Limb (tissue), 2 donors: Measurements from ENCODE around the gene SF1.

Experiments used
- DNase-seq, 2 donors: peaks; one replicate each; pipeline ENCODE4 v3.0.0-alpha.2; 2016; ENCODE audit errors: extremely low spot score in 2 of 2

The SF1 gene

GRCh38 chr11:64745521-64746328 is 32.6 kb downstream of the SF1 start:
- peak in 1 of 2 donors; percentile 71 for DNase-seq

- peak in 1 of 2 donors; percentile 71 for DNase-seq
Measured at GRCh38 chr11:64745189-64745520, 33.2 kb downstream of the SF1 start.

- DNase-seq: no peak
Measured at GRCh38 chr11:64744544-64745188, 33.7 kb downstream of the SF1 start.

- peak in 1 of 2 donors; percentile 72 for DNase-seq
Measured at GRCh38 chr11:64743591-64744543, 34.5 kb downstream of the SF1 start, which contains the start of gene RASGRP2. Gene RASGRP2, minus strand, starts transcription at chr11:64744142. Its CDS starts 1,276 bp downstream, at chr11:64742866.

DNA sequence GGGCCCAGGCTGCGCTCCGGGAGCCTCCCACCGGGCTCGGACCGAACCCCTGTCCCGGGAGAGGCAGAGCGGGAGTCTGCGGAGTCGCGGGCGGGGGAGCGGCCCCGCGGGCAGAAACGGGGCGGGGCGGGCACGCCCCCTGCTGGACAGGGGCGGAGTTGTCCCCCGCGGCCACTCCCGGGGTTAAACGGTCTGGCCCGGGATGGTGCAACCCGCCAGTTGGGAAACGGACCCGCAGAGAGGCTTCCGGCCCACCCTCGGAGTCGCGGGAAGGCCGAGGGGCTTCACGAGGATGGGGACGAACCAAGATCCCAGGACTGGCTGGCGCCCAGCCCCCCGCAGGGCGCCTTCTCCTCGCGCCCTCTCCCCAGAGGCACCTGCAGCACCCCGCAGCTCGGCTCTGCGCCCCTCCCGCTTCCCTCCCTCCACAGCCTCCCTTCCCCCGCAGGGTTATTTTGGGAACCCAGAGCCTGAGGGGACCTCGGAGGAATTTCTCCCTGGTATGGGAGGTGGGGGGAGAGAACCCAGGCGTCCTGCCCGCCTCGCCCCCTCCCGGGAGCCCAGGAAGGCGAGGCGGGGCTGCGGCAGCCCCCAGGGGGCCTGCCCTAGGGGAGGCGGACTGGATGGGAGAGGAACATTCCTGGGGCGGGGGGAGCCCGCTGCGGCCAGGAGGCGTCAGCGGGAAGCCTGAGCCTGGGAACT is 35.3 kb downstream of the SF1 start:
- DNase-seq: peak in 1 of 2 donors; percentile 67

GRCh38 chr11:64742087-64742888 is 36.1 kb downstream of the SF1 start:
- DNase-seq: no peak

GRCh38 chr11:64741375-64742086 is 36.8 kb downstream of the SF1 start:
- no peak for DNase-seq

DNA sequence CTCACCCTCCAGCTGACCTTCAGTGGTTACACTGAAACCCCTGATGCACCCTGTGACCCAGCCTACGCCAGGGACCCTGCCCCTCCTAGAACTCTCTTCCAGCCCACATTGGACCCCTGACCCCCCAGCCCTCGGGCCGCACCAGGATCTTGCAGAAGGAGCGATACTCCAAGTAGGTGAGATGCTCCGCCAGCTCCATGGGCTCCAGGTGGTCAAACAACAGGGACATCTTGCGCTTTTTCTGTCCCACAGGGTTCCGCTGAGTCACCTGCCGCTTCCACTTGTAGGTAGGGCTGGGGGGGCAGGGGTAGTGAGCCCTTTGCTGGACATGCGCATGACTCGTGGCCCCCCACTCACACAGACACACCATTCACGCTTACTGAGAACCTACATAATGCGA is 38.5 kb downstream of the SF1 start:
- DNase-seq: no peak

DNA sequence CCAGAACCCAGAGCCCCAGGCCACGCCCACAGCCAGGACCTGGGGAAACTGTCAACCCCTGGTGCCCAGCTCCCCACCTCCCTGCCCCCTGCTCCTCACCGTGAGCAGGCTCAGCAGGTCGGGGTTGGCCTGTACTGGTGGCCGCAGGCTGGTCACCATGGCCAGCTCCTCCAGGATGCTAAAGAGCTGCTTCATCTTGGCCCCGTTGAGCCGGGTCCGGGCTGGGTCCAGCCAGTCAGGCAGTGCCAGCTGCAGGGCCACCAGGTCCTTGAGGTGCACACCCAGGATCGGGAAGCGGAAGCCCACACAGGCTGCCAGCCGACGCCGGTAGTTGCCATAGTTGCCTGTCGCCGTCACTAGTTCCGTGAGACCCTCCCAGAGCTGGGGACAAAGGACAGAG is 41.7 kb downstream of the SF1 start:
- DNase-seq: no peak

GRCh38 chr11:64735725-64736259 is 42.5 kb downstream of the SF1 start:
- no peak for DNase-seq

- DNase-seq: no peak
Measured at GRCh38 chr11:64734811-64735724, 43.3 kb downstream of the SF1 start.

GRCh38 chr11:64731601-64732000 is 46.7 kb downstream of the SF1 start:
- DNase-seq: no peak

DNA sequence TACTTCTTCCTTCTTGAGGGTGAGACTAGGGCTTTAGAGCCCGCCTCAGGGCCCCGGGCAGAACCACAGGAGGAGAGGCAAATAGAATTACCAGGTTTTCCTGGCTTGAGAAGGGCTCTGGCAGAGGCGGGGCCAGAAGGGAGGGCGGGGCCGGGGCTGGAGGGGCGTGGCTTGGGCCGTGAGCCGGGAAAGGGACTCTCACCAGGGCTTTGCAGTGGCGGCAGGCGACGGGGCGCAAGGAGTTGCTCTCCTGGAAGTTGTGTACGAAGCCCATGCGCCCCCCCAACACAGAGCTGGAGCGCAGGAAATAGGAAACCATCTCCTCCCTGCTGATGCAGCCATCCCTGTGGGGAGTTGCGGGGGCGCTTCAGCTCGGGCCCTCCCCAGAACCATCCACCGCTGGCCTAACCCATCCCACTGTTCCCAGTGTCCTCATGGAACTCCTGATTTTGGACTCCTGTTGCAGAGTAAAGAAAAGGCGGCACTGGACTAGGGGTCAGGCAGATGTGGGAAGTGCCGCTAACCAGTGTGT is 48.4 kb downstream of the SF1 start:
- peak in 1 of 2 donors; percentile 75 for DNase-seq

- no peak for DNase-seq
Measured at GRCh38 chr11:64728757-64729365, 49.5 kb downstream of the SF1 start.

- DNase-seq: no peak
Measured at GRCh38 chr11:64726867-64727530, 51.3 kb downstream of the SF1 start.

GRCh38 chr11:64726211-64726641 is 52.1 kb downstream of the SF1 start:
- DNase-seq: peak in 1 of 2 donors; percentile 42
